ENCODE results near the gene PUS10. TPM values are rescaled to one million over a fixed set of nuclear protein-coding genes. Genes with fewer than 3 reads are reported as not detected.
A peak's percentile ranks its signal among the peaks of the same experiment; 100 is the strongest.
"Not testable (repeated sequence)": the region's sequence is repeated elsewhere in the genome, so short reads cannot be mapped to it uniquely, and the experiment has no call there.

Gene PUS10
- total and polyA plus RNA-seq, 2 donors, result 6.2 to 10.4 TPM

DNA sequence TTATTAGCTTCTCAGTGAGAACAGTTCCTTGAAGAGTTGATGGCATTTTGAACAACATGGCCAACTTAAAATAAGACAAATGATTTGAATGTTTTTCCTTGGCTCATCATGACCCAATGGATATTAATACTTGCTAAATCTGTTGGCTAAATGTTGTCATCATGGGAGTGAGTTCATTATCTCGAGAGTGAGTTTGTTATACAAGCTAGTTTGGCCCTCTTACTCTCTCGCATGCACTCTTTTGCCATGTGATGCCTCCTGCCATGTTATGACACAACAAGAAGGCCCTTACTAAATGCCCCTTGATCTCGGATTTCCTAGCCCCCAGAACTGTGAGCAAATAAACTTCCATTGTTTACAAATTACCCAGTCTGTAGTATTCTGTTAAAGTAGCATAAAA, 24.8 kb upstream of the PUS10 start:
- peaks cover 0 to 12% of the 10 kb centered on the region in 2 donors for H3K36me3 ChIP-seq (ENCODE audit: control insufficient read depth in 2 of 2, insufficient read depth in 2 of 2, low read length in 1 of 2)
- no peaks in the 10 kb centered on the region for H3K27me3 ChIP-seq (ENCODE audit: control insufficient read depth in 2 of 2, insufficient read depth in 1 of 2, low read length in 1 of 2)
- peaks cover 0 to 3% of the 10 kb centered on the region in 2 donors for H3K4me1 ChIP-seq (ENCODE audit: control insufficient read depth in 2 of 2, insufficient read depth in 2 of 2, low read length in 2 of 2)
- H3K27ac ChIP-seq (ENCODE audit: low read depth in 1 of 2, low read length in 1 of 2), result no peak overlapping the region
- 98% methylated on average over 3 of the region's 3 CpGs for WGBS
- DNase-seq (ENCODE audit: low read depth in 6 of 9, low spot score in 9 of 9), result no peak
- H3K9me3 ChIP-seq (ENCODE audit: control insufficient read depth in 2 of 2, insufficient read depth in 1 of 2, low read length in 1 of 2), result no peaks in the 10 kb centered on the region
- no peak overlapping the region for H3K4me3 ChIP-seq (ENCODE audit: low read length in 2 of 2)

DNA sequence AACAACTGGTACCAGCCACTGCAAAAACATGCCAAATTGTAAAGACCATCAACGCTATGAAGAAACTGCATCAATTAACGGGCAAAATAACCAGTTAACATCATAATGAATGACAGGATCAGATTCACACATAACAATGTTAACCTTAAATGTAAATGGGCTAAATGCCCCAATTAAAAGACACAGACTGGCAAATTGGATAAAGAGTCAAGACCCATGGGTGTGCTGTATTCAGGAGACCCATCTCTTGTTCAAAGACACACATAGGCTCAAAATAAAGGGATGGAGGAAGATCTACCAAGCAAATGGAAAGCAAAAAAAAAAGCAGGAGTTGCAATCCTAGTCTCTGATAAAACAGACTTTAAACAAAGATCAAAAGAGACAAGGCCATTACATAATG, 18.6 kb upstream of the PUS10 start:
- not testable (repeated sequence) for H3K4me1 ChIP-seq (ENCODE audit: control insufficient read depth in 2 of 2, insufficient read depth in 2 of 2, low read length in 2 of 2); H3K27me3 ChIP-seq (ENCODE audit: control insufficient read depth in 2 of 2, insufficient read depth in 1 of 2, low read length in 1 of 2); H3K27ac ChIP-seq (ENCODE audit: low read depth in 1 of 2, low read length in 1 of 2); DNase-seq (ENCODE audit: low read depth in 6 of 9, low spot score in 9 of 9); H3K9me3 ChIP-seq (ENCODE audit: control insufficient read depth in 2 of 2, insufficient read depth in 1 of 2, low read length in 1 of 2); H3K4me3 ChIP-seq (ENCODE audit: low read length in 2 of 2)
- WGBS, result 99% methylated on average over 2 of the region's 2 CpGs
- peaks cover 13 to 33% of the 10 kb centered on the region in 2 donors for H3K36me3 ChIP-seq (ENCODE audit: control insufficient read depth in 2 of 2, insufficient read depth in 2 of 2, low read length in 1 of 2)

DNA sequence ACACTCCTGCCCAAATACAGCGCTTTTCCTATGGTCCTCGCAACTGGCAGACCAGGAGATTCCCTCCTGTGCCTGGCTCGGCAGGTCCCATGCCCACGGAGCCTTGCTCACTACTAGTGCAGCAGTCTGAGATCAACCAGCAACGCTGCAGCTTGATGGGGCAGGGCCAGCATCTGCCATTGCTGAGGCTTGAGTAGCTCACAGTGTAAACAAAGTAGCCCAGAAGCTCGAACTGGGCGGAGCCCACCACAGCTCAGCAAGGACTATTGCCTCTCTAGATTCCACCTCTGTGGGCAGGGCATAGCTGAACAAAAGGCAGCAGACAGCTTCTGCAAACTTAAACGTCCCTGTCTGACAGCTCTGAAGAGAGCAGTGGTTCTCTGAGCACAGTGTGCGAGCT, 16.5 kb upstream of the PUS10 start:
- H3K36me3 ChIP-seq (ENCODE audit: control insufficient read depth in 2 of 2, insufficient read depth in 2 of 2, low read length in 1 of 2), result peaks cover 14 to 39% of the 10 kb centered on the region in 2 donors
- H3K4me1 ChIP-seq (ENCODE audit: control insufficient read depth in 2 of 2, insufficient read depth in 2 of 2, low read length in 2 of 2); H3K9me3 ChIP-seq (ENCODE audit: control insufficient read depth in 2 of 2, insufficient read depth in 1 of 2, low read length in 1 of 2); H3K27ac ChIP-seq (ENCODE audit: low read depth in 1 of 2, low read length in 1 of 2); H3K4me3 ChIP-seq (ENCODE audit: low read length in 2 of 2); H3K27me3 ChIP-seq (ENCODE audit: control insufficient read depth in 2 of 2, insufficient read depth in 1 of 2, low read length in 1 of 2); DNase-seq (ENCODE audit: low read depth in 6 of 9, low spot score in 9 of 9): not testable (repeated sequence)
- WGBS, result 97% methylated on average over 9 of the region's 9 CpGs

DNA sequence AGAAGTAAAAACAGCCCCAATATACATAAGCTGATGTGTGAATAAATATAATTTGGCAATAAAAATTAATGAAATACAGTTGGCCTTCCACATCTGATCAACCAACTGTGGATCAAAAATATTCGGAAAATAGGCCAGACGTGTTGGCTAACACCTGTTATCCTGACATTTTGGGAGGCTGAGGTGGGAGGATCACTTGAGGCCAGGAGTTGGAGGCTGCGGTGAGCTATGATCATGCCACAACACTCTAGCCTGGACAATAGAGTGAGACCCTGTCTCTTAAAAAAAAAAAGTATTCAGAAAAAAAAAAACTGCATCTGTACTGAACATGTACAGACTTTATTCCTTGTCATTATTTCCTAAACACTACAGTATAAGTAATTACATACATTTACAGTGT, 11.5 kb upstream of the PUS10 start:
- no peak for DNase-seq (ENCODE audit: low read depth in 6 of 9, low spot score in 9 of 9)
- Histone ChIP-seq H3K4me3 (ENCODE audit: low read length in 2 of 2) (no peak overlapping the region), H3K36me3 (ENCODE audit: control insufficient read depth in 2 of 2, insufficient read depth in 2 of 2, low read length in 1 of 2) (peaks cover 8 to 32% of the 10 kb centered on the region in 2 donors), H3K27ac (ENCODE audit: low read depth in 1 of 2, low read length in 1 of 2) (no peak overlapping the region), H3K9me3 (ENCODE audit: control insufficient read depth in 2 of 2, insufficient read depth in 1 of 2, low read length in 1 of 2) (no peaks in the 10 kb centered on the region), H3K27me3 (ENCODE audit: control insufficient read depth in 2 of 2, insufficient read depth in 1 of 2, low read length in 1 of 2) (no peaks in the 10 kb centered on the region), H3K4me1 (ENCODE audit: control insufficient read depth in 2 of 2, insufficient read depth in 2 of 2, low read length in 2 of 2) (no peaks in the 10 kb centered on the region)
- 96% methylated on average over 3 of the region's 3 CpGs for WGBS

DNA sequence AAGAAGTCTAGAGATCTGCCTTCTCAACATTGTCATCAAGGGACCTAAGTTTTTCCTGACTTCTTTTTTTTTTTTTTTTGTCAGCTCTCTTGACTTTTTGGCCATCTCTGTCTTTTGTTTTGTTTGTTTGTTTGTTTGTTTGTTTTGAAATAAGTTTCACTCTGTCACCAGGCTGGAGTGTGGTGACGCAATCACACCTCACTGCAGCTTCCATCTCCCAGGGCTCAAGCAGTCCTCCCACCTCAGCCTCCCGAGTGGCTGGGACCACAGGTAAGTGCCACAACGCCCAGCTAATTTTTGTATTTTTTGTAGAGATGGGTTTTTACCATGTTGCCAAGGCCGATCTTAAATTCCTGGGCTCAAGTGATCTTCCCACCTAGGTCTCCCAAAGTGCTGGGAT, 5.6 kb upstream of the PUS10 start:
- WGBS, result 97% methylated on average over 4 of the region's 4 CpGs
- peaks cover 0 to 5% of the 10 kb centered on the region in 2 donors for H3K9me3 ChIP-seq (ENCODE audit: control insufficient read depth in 2 of 2, insufficient read depth in 1 of 2, low read length in 1 of 2)
- H3K4me1 ChIP-seq (ENCODE audit: control insufficient read depth in 2 of 2, insufficient read depth in 2 of 2, low read length in 2 of 2), result no peaks in the 10 kb centered on the region
- no peak overlapping the region for H3K4me3 ChIP-seq (ENCODE audit: low read length in 2 of 2)
- H3K36me3 ChIP-seq (ENCODE audit: control insufficient read depth in 2 of 2, insufficient read depth in 2 of 2, low read length in 1 of 2), result peaks cover 6 to 9% of the 10 kb centered on the region in 2 donors
- no peaks in the 10 kb centered on the region for H3K27me3 ChIP-seq (ENCODE audit: control insufficient read depth in 2 of 2, insufficient read depth in 1 of 2, low read length in 1 of 2)
- DNase-seq (ENCODE audit: low read depth in 6 of 9, low spot score in 9 of 9), result no peak
- no peak overlapping the region for H3K27ac ChIP-seq (ENCODE audit: low read depth in 1 of 2, low read length in 1 of 2)

DNA sequence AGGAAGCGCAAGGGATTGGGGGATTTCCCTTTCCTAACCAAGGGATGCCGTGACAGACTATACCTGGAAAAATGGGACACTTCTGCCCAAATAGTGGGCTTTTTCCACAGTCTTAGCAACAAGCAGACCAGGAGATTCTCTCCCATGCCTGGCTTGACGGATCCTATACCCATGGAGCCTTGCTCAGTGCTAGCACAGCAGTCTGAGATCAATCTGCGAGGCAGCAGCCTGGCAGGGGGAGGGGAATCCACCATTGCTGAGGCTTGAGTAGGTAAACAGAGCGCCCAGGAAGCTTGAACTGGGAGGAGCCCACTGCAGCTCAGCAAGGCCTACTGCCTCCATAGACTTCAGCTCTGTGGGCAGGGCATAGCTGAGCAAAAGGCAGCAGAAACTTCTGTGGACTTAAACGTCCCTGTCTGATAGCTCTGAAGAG, 3.2 kb upstream of the PUS10 start:
- Histone ChIP-seq H3K27me3 (ENCODE audit: control insufficient read depth in 2 of 2, insufficient read depth in 1 of 2, low read length in 1 of 2) (no peaks in the 10 kb centered on the region), H3K4me3 (ENCODE audit: low read length in 2 of 2) (no peak overlapping the region), H3K9me3 (ENCODE audit: control insufficient read depth in 2 of 2, insufficient read depth in 1 of 2, low read length in 1 of 2) (peaks cover 0 to 10% of the 10 kb centered on the region in 2 donors), H3K4me1 (ENCODE audit: control insufficient read depth in 2 of 2, insufficient read depth in 2 of 2, low read length in 2 of 2) (peaks cover 0 to 4% of the 10 kb centered on the region in 2 donors), H3K27ac (ENCODE audit: low read depth in 1 of 2, low read length in 1 of 2) (no peak overlapping the region), H3K36me3 (ENCODE audit: control insufficient read depth in 2 of 2, insufficient read depth in 2 of 2, low read length in 1 of 2) (peaks cover 6 to 7% of the 10 kb centered on the region in 2 donors)
- 98% methylated on average over 6 of the region's 6 CpGs for WGBS
- no peak for DNase-seq (ENCODE audit: low read depth in 6 of 9, low spot score in 9 of 9)

DNA sequence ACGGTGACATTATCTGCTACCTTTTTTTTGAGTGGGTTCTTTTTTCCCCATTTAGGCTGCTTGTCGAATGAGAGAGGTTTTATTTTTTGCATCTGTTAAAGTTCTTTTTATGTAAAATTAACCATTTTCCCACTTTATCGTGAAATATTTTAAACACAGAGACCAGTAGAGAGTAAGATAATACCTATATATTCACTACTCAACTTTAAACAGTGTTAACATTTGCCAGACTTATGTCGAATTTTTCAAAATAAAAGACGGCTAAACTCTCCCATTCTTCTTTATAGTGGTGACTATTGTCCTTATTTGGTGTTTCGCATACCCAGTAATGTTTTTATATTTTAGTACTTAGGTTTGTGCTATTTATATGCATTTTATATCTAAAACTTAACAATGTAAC, 743 bp upstream of the PUS10 start:
- peak overlapping the region; percentile 96 to 99 for H3K4me3 ChIP-seq (ENCODE audit: low read length in 2 of 2)
- H3K9me3 ChIP-seq (ENCODE audit: control insufficient read depth in 2 of 2, insufficient read depth in 1 of 2, low read length in 1 of 2), result peaks cover 0 to 10% of the 10 kb centered on the region in 2 donors
- no peak for DNase-seq (ENCODE audit: low read depth in 6 of 9, low spot score in 9 of 9)
- 47% methylated on average over 6 of the region's 6 CpGs for WGBS
- no peaks in the 10 kb centered on the region for H3K27me3 ChIP-seq (ENCODE audit: control insufficient read depth in 2 of 2, insufficient read depth in 1 of 2, low read length in 1 of 2)
- peaks cover 0 to 4% of the 10 kb centered on the region in 2 donors for H3K4me1 ChIP-seq (ENCODE audit: control insufficient read depth in 2 of 2, insufficient read depth in 2 of 2, low read length in 2 of 2)
- H3K36me3 ChIP-seq (ENCODE audit: control insufficient read depth in 2 of 2, insufficient read depth in 2 of 2, low read length in 1 of 2), result peaks cover 6 to 7% of the 10 kb centered on the region in 2 donors
- no peak overlapping the region for H3K27ac ChIP-seq (ENCODE audit: low read depth in 1 of 2, low read length in 1 of 2)

DNA sequence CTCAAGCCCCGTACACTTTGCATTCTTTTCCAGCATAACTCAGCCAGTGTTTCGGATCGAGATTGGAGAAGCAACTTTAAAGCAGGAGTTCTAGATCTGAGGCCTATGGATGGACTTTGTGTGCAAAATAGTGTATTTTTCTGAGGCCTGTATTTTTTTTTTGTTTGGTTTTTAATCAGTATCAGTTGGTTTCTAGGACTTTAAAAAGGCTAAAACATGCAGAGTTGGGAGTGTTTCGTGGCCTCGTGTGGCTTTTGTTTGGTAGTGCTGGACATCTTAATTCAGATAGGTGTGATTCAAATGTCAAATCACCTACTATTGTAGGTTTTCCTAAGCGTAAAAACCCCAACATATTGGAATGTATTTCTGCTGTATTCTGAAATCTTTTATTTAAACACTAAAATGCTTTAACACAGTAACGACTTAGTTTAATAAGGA, 282 bp upstream of the PUS10 start:
- H3K27me3 ChIP-seq (ENCODE audit: control insufficient read depth in 2 of 2, insufficient read depth in 1 of 2, low read length in 1 of 2), result no peaks in the 10 kb centered on the region
- H3K4me1 ChIP-seq (ENCODE audit: control insufficient read depth in 2 of 2, insufficient read depth in 2 of 2, low read length in 2 of 2), result peaks cover 0 to 4% of the 10 kb centered on the region in 2 donors
- DNase-seq (ENCODE audit: low read depth in 6 of 9, low spot score in 9 of 9), result peak in 2 of 9 donors; percentile 29 to 41
- 3% methylated on average over 7 of the region's 7 CpGs for WGBS
- H3K9me3 ChIP-seq (ENCODE audit: control insufficient read depth in 2 of 2, insufficient read depth in 1 of 2, low read length in 1 of 2), result peaks cover 0 to 10% of the 10 kb centered on the region in 2 donors
- peak overlapping the region; percentile 92 to 96 for H3K27ac ChIP-seq (ENCODE audit: low read depth in 1 of 2, low read length in 1 of 2)
- peak overlapping the region; percentile 96 to 99 for H3K4me3 ChIP-seq (ENCODE audit: low read length in 2 of 2)
- H3K36me3 ChIP-seq (ENCODE audit: control insufficient read depth in 2 of 2, insufficient read depth in 2 of 2, low read length in 1 of 2), result peaks cover 6 to 7% of the 10 kb centered on the region in 2 donors

DNA sequence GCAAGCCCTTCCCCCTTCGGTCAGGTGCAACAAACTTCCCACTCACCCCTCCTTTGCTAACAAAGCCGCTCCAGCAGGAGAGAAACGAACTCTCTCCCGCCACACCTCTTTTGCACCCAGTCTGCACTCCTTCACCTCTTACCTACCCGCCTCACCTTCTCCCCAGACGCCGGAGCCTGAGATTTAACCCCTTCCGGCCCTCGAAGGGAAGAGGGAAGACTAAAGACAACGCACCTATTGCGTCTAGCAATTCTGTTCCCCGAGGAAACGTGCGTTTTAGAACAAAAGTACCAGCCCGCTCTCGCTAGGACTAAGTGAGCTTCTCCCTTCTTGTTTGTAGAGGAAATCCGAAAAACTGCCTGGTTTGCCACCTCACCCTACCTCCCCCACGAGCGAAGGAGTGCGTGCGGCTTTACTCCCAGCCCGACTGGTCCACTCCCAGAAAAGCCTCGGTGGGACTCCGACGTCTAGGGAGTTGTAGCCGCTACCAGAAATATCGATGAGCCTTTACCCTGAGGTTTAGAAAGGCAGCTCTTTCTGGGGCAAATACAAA, 976 bp downstream of the PUS10 start:
- peaks cover 0 to 4% of the 10 kb centered on the region in 2 donors for H3K4me1 ChIP-seq (ENCODE audit: control insufficient read depth in 2 of 2, insufficient read depth in 2 of 2, low read length in 2 of 2)
- H3K36me3 ChIP-seq (ENCODE audit: control insufficient read depth in 2 of 2, insufficient read depth in 2 of 2, low read length in 1 of 2), result peaks cover 6 to 7% of the 10 kb centered on the region in 2 donors
- DNase-seq (ENCODE audit: low read depth in 6 of 9, low spot score in 9 of 9), result peak; percentile 68 to 92 (median 78)
- H3K27me3 ChIP-seq (ENCODE audit: control insufficient read depth in 2 of 2, insufficient read depth in 1 of 2, low read length in 1 of 2), result no peaks in the 10 kb centered on the region
- WGBS, result under 1% methylated on average over 27 of the region's 27 CpGs
- peak overlapping the region; percentile 92 to 96 for H3K27ac ChIP-seq (ENCODE audit: low read depth in 1 of 2, low read length in 1 of 2)
- H3K9me3 ChIP-seq (ENCODE audit: control insufficient read depth in 2 of 2, insufficient read depth in 1 of 2, low read length in 1 of 2), result peaks cover 0 to 10% of the 10 kb centered on the region in 2 donors
- H3K4me3 ChIP-seq (ENCODE audit: low read length in 2 of 2), result peak overlapping the region; percentile 96 to 99

All from thymus (tissue), 11 donors.